ENCODE data around the gene MOV10.
"Not testable (repeated sequence)": the region's sequence is repeated elsewhere in the genome, so short reads cannot be mapped to it uniquely, and the experiment has no call there.

MOV10 gene

GRCh38 chr1:112719706-112720105 lies 45.2 kb downstream of the MOV10 start:
- H3K9me3 ChIP-seq = no peaks in the 10 kb centered on the region; the same call in 1 of the 2 replicates
- TF ChIP-seq CTCF (IDR thresholded peaks at IDR 0.05; ENCODE audit: low read depth, low read length) = no peak
- peaks cover 17% of the 10 kb centered on the region for H3K4me1 ChIP-seq
- no peak for DNase-seq
- H3K27me3 ChIP-seq = peaks cover 15% of the 10 kb centered on the region
- no peak overlapping the region for H3K4me3 ChIP-seq (ENCODE audit: low read depth, low read length)
- H3K36me3 ChIP-seq = no peaks in the 10 kb centered on the region

GRCh38 chr1:112720800-112721199 lies 46.3 kb downstream of the MOV10 start:
- H3K4me1 ChIP-seq = peaks cover 16% of the 10 kb centered on the region
- H3K27me3 ChIP-seq = peaks cover 12% of the 10 kb centered on the region
- TF ChIP-seq CTCF (IDR thresholded peaks at IDR 0.05; ENCODE audit: low read depth, low read length) = no peak
- H3K36me3 ChIP-seq = no peaks in the 10 kb centered on the region
- H3K4me3 ChIP-seq (ENCODE audit: low read depth, low read length) = no peak overlapping the region
- no peak for DNase-seq
- H3K9me3 ChIP-seq = no peaks in the 10 kb centered on the region; the same call in 1 of the 2 replicates

- peaks cover 11% of the 10 kb centered on the region for H3K4me1 ChIP-seq
- peaks cover 12% of the 10 kb centered on the region for H3K27me3 ChIP-seq
- not testable (repeated sequence) for DNase-seq; H3K36me3 ChIP-seq; H3K9me3 ChIP-seq; H3K4me3 ChIP-seq (ENCODE audit: low read depth, low read length)
Measured at GRCh38 chr1:112721294-112721693, 46.8 kb downstream of the MOV10 start.

DNA sequence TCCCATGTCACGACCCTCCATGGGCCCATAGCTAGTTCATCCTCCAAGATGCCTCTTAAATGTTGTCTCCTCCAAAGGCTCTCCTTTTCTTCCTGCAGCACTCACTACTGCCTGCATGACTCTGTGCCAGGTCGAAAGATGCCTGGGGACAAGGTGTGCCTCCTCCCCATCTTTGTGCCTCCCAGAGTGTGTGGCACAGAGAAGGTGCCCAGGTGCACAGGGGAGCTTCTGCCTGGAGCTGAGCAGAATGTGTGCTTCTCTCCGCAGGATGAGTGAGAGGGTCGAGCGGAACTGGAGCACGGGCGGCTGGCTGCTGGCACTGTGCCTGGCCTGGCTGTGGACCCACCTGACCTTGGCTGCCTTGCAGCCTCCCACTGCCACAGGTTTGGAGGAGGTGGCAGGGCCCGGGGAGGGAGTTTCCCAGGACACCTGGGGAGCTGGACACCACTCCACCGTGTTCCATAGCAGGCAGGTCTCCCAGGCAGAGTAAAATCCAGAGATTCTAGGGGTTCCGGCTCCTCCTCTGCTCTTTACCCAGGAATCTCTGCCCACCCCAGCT lies 47.6 kb downstream of the MOV10 start:
- no peak overlapping the region for H3K4me3 ChIP-seq (ENCODE audit: low read depth, low read length)
- DNase-seq = peak; percentile 61
- H3K27me3 ChIP-seq = peaks cover 12% of the 10 kb centered on the region

DNA sequence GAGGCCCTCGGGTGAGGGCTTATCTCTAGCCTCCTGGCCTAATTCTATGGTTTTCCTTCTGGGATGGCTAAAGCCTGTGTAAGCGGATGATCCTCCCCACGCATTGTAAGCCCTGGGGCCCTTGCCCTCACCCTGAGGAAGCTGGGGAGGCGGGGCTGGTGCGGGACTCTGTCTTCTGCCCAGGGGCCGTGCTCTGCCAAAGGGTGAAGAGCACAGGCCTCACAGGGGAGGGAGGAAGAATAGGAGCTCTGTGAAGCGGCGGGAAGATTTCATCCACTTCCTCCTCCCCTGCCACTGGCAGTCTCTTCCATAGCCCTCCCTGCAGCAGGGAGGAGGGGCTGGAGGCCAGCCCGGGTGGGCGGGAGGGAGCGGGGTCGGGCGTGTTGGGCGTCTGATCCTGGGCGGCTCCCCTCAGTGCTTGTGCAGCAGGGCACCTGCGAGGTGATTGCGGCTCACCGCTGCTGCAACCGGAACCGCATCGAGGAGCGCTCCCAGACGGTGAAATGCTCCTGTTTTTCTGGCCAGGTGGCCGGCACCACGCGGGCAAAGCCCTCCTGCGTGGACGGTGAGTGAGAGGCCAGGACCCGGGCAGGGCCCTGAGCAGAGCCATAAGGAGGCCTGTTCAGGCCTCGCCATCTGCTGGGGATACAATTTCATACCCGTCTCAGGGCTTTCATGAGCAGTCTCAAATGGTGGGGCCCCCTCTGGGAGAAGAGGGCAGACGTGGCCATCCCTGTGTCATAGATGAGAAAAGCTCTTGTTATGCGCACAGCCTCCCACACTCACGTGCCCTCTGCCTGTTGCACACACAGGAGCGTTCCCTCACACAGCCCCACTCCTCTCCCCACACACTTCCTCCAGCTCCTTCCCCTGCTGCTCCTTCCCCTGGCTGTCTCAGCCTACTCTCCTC lies 48.4 kb downstream of the MOV10 start:
- Histone ChIP-seq H3K9me3 (no peaks in the 10 kb centered on the region), H3K4me3 (ENCODE audit: low read depth, low read length) (no peak overlapping the region), H3K27me3 (peaks cover 12% of the 10 kb centered on the region), H3K36me3 (no peaks in the 10 kb centered on the region), H3K4me1 (peaks cover 8% of the 10 kb centered on the region; the same call in 1 of the 2 replicates)
- no peak for TF ChIP-seq CTCF (IDR thresholded peaks at IDR 0.05; ENCODE audit: low read depth, low read length)
- no peak for DNase-seq

More for the DNA sequence above, 47.6 kb downstream of the MOV10 start:
- no peak for TF ChIP-seq CTCF (IDR thresholded peaks at IDR 0.05; ENCODE audit: low read depth, low read length)
- Histone ChIP-seq H3K4me1 (peaks cover 8% of the 10 kb centered on the region; the same call in 1 of the 2 replicates), H3K9me3 (no peaks in the 10 kb centered on the region), H3K36me3 (no peaks in the 10 kb centered on the region)

DNA sequence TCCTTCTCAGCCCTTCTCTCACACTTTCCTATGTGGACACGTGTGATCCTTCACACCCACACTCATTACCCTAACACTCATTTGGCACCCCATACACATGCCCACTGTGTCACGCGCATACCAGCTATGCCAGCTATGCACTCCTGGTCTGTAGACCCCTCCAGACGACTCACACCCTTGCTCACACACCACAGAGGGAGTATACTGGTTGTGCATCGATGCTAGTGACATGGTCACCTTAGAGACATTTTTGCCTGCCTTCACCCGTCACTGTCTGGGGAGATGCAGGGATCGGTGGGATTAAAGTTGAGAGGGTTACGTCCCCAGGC lies 49.0 kb downstream of the MOV10 start:
- Histone ChIP-seq H3K9me3 (no peaks in the 10 kb centered on the region), H3K4me1 (peaks cover 8% of the 10 kb centered on the region; the same call in 1 of the 2 replicates), H3K4me3 (ENCODE audit: low read depth, low read length) (no peak overlapping the region), H3K36me3 (no peaks in the 10 kb centered on the region), H3K27me3 (peaks cover 12% of the 10 kb centered on the region)
- TF ChIP-seq CTCF (IDR thresholded peaks at IDR 0.05; ENCODE audit: low read depth, low read length) = no peak
- DNase-seq = no peak

DNA sequence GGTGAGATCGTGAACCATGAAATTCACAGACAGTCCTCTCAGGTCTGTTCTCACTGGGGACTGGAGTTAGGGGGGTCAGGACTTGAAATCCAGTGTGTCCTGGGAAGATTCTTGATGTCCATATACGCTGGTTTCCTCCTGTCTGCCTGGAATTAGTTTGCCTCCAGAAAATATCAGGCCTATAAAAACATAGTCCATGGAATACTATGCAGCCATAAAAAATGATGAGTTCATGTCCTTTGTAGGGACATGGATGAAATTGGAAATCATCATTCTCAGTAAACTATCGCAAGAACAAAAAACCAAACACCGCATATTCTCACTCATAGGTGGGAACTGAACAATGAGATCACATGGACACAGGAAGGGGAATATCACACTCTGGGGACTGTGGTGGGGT lies 49.8 kb downstream of the MOV10 start:
- DNase-seq; H3K9me3 ChIP-seq; H3K36me3 ChIP-seq; H3K4me3 ChIP-seq (ENCODE audit: low read depth, low read length); H3K27me3 ChIP-seq; H3K4me1 ChIP-seq: not testable (repeated sequence)
